Transverse colon (tissue), 4 donors: Measurements from ENCODE around the gene ARID3A. TPM values are rescaled to one million over a fixed set of nuclear protein-coding genes. Genes with fewer than 3 reads are reported as not detected.

ENCODE experiments used
- DNase-seq: peaks from one replicate; pipeline ENCODE4 v3.0.0-alpha.2; 2019
- H3K27ac ChIP-seq, 4 donors: fragments of 200-600 bp; sonication (generic); 2 replicates each; pipeline ENCODE4 v1.5.1; 2016 to 2018; ENCODE audit warnings: inconsistent platforms in 4 of 4
- H3K27me3 ChIP-seq: fragments of 200-600 bp; sonication (generic); 2 replicates; pipeline ENCODE4 v1.5.1; 2017; ENCODE audit warnings: inconsistent platforms
- H3K36me3 ChIP-seq, 4 donors: fragments of 200-600 bp; sonication (generic); 2 replicates each; pipeline ENCODE4 v1.5.1; 2017 to 2019; ENCODE audit warnings: inconsistent platforms in 4 of 4
- H3K4me1 ChIP-seq, 4 donors: fragments of 200-600 bp; sonication (generic); 2 replicates each; pipeline ENCODE4 v1.5.1; 2017 to 2020; ENCODE audit warnings: inconsistent platforms in 4 of 4
- H3K4me3 ChIP-seq, 4 donors: fragments of 200-600 bp; sonication (generic); 1 replicate in 1 of 4; 2 replicates in 3 of 4; pipeline versions ENCODE4 v1.5.1 to v1.6.1; 2017 to 2019; ENCODE audit warnings: inconsistent platforms in 4 of 4
- H3K9me3 ChIP-seq, 2 donors: fragments of 200-600 bp; sonication (generic); 2 replicates each; pipeline ENCODE4 v1.5.1; 2017 to 2019; ENCODE audit warnings: inconsistent platforms in 2 of 2
- EP300 ChIP-seq: sonication (generic); formaldehyde crosslinking; IDR thresholded peaks from one replicate; pipeline ENCODE4 v1.6.1; 2017; ENCODE audit warnings: antibody characterized with exemption, low read depth
- POLR2A ChIP-seq: fragments of 450-650 bp; IDR thresholded peaks from one replicate; pipeline ENCODE4 v1.6.1; 2016; ENCODE audit warnings: antibody characterized with exemption, mild to moderate bottlenecking, moderate library complexity
- POLR2AphosphoS5 ChIP-seq, 3 donors: sonication (generic); formaldehyde crosslinking; IDR thresholded peaks; one replicate each; pipeline ENCODE4 v1.6.1; 2016; ENCODE audit warnings: antibody characterized with exemption in 3 of 3
- WGBS, 2 donors: methylation state at CpG; one replicate each; pipeline ENCODE4 v1.1.5; 2018; ENCODE audit warnings: low coverage in 1 of 2; 5-methylcytosine and 5-hydroxymethylcytosine counted together
- in situ Hi-C, 4 donors: fragments of 200-750 bp; cut with MboI; loops; one replicate each; pipeline versions ENCODE4 v1.15.0 to v1.15.1; 2017; ENCODE audit warnings: low sequenced_read_pairs in 3 of 4, low pct_ligation_motif_present in 1 of 4, low pct_unique_long_range_greater_than_20kb in 1 of 4
- intact Hi-C: fragments of 100-400 bp; cut with DNase I; formaldehyde crosslinking; loops from one replicate; pipeline ENCODE4 v1.15.1; 2023; ENCODE audit warnings: low total_unique reads
- total RNA-seq, 4 donors: library from RNA; depleted of rRNA; stranded (reverse); fragments of >200 nt; gene quantifications; one replicate each; pipeline ENCODE4 v1.1.0, GENCODE V29; 2016
- TF ChIP-seq, protein P1 (sequence below), 5 experiments: fragments of 200-600 bp in 3 of 5; fragments of 450-650 bp in 2 of 5; sonication (generic) in 3 of 5; IDR thresholded peaks; 1 replicate in 2 of 5; 2 replicates in 3 of 5; pipeline ENCODE4 v1.5.1; 2016 to 2017; ENCODE audit warnings: antibody characterized with exemption in 5 of 5, inconsistent platforms in 3 of 5, mild to moderate bottlenecking in 2 of 5, moderate library complexity in 1 of 5

Gene ARID3A
- total RNA-seq, 4 donors from 2014 or later = 2.2 to 8.7 (median 4.3) TPM

DNA sequence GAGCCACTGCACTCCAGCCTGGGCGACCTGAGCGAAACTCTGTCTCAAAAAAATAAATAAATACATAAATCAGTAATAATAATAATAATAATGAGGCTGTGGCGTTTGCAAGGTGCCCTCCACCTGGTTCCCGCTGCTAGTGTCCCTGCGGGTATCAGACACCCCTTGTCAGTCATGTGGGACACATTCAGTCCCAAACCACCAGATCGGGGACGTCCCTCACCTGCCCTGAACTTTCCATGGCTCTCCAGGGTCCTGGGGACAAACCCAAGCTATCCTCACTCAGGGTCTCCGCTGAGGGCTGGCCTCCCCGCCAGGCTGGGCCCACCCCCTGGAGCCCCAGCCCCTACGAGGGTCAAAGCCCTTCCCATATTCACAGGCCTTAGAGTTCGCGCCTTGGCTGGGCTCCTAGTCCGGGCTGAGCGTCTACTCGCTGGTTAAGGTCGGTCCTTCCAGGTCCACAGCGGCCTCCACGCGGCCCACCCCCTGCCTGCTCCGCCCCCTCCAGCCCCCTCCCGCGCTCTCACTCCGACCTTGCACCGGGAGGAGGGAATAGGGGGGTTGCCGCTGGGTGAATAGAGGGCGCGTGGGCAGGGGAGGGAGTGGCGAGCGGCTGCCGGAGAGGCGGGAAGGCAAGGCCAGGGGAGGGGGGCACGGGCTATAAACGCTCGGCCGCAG lies 9.1 kb upstream of the ARID3A start:
- TF ChIP-seq POLR2A (no peak), EP300 (no peak), POLR2AphosphoS5 (IDR thresholded peaks at IDR 0.05) (no peak)
- TF ChIP-seq, protein P1, sequence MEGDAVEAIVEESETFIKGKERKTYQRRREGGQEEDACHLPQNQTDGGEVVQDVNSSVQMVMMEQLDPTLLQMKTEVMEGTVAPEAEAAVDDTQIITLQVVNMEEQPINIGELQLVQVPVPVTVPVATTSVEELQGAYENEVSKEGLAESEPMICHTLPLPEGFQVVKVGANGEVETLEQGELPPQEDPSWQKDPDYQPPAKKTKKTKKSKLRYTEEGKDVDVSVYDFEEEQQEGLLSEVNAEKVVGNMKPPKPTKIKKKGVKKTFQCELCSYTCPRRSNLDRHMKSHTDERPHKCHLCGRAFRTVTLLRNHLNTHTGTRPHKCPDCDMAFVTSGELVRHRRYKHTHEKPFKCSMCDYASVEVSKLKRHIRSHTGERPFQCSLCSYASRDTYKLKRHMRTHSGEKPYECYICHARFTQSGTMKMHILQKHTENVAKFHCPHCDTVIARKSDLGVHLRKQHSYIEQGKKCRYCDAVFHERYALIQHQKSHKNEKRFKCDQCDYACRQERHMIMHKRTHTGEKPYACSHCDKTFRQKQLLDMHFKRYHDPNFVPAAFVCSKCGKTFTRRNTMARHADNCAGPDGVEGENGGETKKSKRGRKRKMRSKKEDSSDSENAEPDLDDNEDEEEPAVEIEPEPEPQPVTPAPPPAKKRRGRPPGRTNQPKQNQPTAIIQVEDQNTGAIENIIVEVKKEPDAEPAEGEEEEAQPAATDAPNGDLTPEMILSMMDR (IDR thresholded peaks at IDR 0.05) = no peak
- 18% methylated on average over 25 of the region's 35 CpGs; no CpG with 5 or more reads in 1 of the 2 donors for WGBS, 2 donors
- H3K4me3 ChIP-seq = peak overlapping the region in 2 of 4 donors; percentile 26 to 44
- no peak for DNase-seq
- in situ Hi-C loops = no loop called here
- no peaks in the 10 kb centered on the region for H3K9me3 ChIP-seq
- peaks cover 13 to 51% (median 46%) of the 10 kb centered on the region in 4 donors for H3K4me1 ChIP-seq
- no peaks in the 10 kb centered on the region for H3K36me3 ChIP-seq
- intact Hi-C loops = loop anchor here (5.0 to 10.0 kb wide), 2 partner anchors 54 to 278 kb away; no protein-coding TSS in a partner anchor
- no peak overlapping the region for H3K27ac ChIP-seq
- H3K27me3 ChIP-seq = peaks cover 55% of the 10 kb centered on the region

DNA sequence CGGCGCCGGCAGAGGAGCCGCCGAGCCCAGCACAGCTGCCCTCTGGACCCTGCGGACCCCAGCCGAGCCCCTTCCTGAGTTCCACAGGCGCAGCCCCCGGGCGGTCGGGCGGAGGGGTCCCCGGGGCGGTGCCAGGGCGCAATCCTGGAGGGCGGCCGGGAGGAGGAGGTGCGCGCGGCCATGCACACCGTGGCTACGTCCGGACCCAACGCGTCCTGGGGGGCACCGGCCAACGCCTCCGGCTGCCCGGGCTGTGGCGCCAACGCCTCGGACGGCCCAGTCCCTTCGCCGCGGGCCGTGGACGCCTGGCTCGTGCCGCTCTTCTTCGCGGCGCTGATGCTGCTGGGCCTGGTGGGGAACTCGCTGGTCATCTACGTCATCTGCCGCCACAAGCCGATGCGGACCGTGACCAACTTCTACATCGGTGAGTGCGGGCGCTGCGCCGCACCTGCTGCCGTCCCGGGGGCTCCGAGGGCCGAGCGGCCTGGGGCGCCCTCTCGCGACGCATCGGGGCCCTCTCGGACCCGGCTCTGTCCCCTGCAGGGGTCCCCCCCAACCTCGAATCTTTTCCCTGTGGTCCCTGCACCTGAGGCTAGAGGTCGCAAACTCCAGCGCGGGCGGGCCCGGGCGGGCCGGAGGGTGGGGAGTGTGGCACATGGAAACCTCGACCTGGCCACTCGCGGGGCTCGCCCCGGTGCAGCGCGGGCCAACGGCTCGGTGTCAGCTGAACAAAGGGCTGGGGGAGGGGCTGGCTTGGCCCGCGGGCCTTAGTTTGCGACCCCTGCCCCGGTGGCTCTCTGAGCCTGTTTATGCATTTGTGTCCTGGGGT lies 8.3 kb upstream of the ARID3A start, which contains the start of gene KISS1R:
Gene KISS1R, plus strand, starts transcription at position 11 of the 829 bp plus-strand sequence. Its CDS starts 170 bp downstream, at position 181.
- no peaks in the 10 kb centered on the region for H3K36me3 ChIP-seq
- H3K27ac ChIP-seq = no peak within 1 kb of the TSS
- TF ChIP-seq, protein P1 (IDR thresholded peaks at IDR 0.05) = peak in 4 of 5 experiments; percentile 22 to 44 (median 37)
- TF ChIP-seq EP300 = no peak
- H3K27me3 ChIP-seq = peaks cover 55% of the 10 kb centered on the region
- peak within 1 kb of the TSS in 2 of 4 donors; percentile 26 to 44 for H3K4me3 ChIP-seq
- in situ Hi-C loops = no loop called here
- H3K9me3 ChIP-seq = no peaks in the 10 kb centered on the region
- intact Hi-C loops = loop anchor here (5.0 to 10.0 kb wide), 2 partner anchors 55 to 277 kb away; no protein-coding TSS in a partner anchor
- no peak for DNase-seq
- WGBS, 2 donors = 0% methylated on average over 19 of the region's 87 CpGs; no CpG with 5 or more reads in 1 of the 2 donors
- H3K4me1 ChIP-seq = peaks cover 13 to 49% (median 44%) of the 10 kb centered on the region in 4 donors

DNA sequence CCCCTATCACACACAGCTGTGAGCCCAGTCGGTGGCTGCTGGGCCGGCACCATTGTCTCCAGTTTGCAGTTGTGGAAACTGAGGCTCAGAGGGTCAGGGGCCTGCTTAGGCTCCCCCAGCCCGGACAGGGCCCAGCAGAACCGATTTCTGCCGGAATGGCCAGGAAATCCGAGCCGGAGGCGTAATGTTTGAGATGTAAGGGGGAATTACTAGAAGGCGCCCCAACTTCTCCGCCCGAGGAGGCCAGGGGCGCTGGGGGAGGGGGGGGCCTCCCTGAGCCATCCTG lies 7.7 kb upstream of the ARID3A start:
- TF ChIP-seq POLR2A = no peak
- TF ChIP-seq, protein P1 (IDR thresholded peaks at IDR 0.05) = no peak
- no peak for TF ChIP-seq POLR2AphosphoS5 (IDR thresholded peaks at IDR 0.05)
- no peak for TF ChIP-seq EP300
- H3K4me3 ChIP-seq = peak overlapping the region in 1 of 4 donors; percentile 44
- no peaks in the 10 kb centered on the region for H3K36me3 ChIP-seq
- H3K27ac ChIP-seq = no peak overlapping the region
- in situ Hi-C loops = no loop called here
- intact Hi-C loops = loop anchor here (5.0 to 10.0 kb wide), 2 partner anchors 56 to 277 kb away; no protein-coding TSS in a partner anchor
- DNase-seq = no peak
- H3K4me1 ChIP-seq = peaks cover 13 to 49% (median 44%) of the 10 kb centered on the region in 4 donors
- 0% methylated on average over 12 of the region's 12 CpGs; no CpG with 5 or more reads in 1 of the 2 donors for WGBS, 2 donors
- no peaks in the 10 kb centered on the region for H3K9me3 ChIP-seq
- peaks cover 55% of the 10 kb centered on the region for H3K27me3 ChIP-seq

DNA sequence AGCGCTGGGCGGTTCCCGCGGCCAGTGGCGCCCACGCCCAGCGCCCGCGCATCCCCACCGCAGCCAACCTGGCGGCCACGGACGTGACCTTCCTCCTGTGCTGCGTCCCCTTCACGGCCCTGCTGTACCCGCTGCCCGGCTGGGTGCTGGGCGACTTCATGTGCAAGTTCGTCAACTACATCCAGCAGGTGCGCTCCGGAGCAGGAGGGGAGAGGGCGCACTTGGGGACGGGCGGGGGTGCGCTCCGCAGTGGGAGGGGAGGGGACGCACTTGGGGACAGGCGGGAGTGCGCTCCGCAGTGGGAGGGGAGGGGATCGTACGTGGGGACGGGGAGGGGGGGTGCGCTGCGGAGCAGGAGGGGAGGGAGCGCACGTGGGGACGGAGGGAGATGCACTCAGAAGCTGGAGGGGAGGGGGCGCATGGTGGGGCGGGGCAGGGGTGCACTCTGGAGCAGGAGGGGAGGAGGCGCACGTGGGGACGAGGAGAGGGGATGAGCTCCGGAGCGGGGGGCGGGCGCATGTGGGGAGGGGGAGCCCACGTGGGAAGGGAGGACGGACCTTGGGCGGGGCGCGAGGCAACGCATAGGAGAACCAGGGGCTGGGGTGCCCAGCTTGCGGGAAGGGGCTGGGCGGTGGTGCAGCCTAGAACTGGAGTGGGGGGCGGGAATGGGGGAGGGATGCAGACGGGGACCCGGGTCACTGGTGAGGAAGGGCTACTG lies 7.2 kb upstream of the ARID3A start:
- H3K27ac ChIP-seq = no peak overlapping the region
- H3K36me3 ChIP-seq = no peaks in the 10 kb centered on the region
- H3K4me3 ChIP-seq = no peak overlapping the region
- intact Hi-C loops (loop anchor here (5.0 to 10.0 kb wide), 2 partner anchors 56 to 276 kb away; no protein-coding TSS in a partner anchor), in situ Hi-C loops (no loop called here)
- H3K4me1 ChIP-seq = peaks cover 13 to 45% (median 40%) of the 10 kb centered on the region in 4 donors
- 3% methylated on average over 47 of the region's 58 CpGs; no CpG with 5 or more reads in 1 of the 2 donors for WGBS, 2 donors
- DNase-seq = no peak
- peaks cover 55% of the 10 kb centered on the region for H3K27me3 ChIP-seq
- TF ChIP-seq EP300 (no peak), POLR2A (no peak), POLR2AphosphoS5 (IDR thresholded peaks at IDR 0.05) (no peak)
- TF ChIP-seq, protein P1 (IDR thresholded peaks at IDR 0.05) = no peak
- no peaks in the 10 kb centered on the region for H3K9me3 ChIP-seq
